Measurements from ENCODE around the gene LRIT3.

GRCh38 chr4:109914322-109914721 is 66.4 kb downstream of the LRIT3 start:
- TF ChIP-seq CTCF (IDR thresholded peaks at IDR 0.05; ENCODE audit: insufficient read depth, low read length) (no peak), REST (IDR thresholded peaks at IDR 0.05; ENCODE audit: insufficient replicate concordance, low read depth) (no peak), GABPA (IDR thresholded peaks at IDR 0.05; ENCODE audit: low read depth) (no peak), POLR2AphosphoS5 (IDR thresholded peaks at IDR 0.05; ENCODE audit: low read depth) (no peak)
